ENCODE data around the gene MATR3.

The MATR3 gene

DNA sequence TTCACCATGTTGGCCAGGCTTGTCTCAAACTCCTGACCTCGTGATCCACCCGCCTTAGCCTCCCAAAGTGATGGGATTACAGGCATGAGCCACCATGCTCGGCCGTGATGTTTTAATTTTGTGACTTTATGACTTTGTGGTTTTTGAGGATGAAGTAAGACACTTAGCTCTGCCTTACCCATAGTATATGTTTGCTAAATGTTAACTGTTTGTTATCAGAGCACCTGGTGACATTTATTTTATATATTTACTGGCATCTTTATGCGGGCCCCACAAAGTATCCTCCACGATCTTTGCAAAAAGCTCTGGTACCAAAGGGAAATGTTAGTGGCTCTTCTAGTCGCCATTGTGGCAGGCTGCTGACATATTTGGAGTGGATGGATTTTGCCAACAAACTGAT lies 82.8 kb downstream of the MATR3 start:
- TF ChIP-seq, protein P1, sequence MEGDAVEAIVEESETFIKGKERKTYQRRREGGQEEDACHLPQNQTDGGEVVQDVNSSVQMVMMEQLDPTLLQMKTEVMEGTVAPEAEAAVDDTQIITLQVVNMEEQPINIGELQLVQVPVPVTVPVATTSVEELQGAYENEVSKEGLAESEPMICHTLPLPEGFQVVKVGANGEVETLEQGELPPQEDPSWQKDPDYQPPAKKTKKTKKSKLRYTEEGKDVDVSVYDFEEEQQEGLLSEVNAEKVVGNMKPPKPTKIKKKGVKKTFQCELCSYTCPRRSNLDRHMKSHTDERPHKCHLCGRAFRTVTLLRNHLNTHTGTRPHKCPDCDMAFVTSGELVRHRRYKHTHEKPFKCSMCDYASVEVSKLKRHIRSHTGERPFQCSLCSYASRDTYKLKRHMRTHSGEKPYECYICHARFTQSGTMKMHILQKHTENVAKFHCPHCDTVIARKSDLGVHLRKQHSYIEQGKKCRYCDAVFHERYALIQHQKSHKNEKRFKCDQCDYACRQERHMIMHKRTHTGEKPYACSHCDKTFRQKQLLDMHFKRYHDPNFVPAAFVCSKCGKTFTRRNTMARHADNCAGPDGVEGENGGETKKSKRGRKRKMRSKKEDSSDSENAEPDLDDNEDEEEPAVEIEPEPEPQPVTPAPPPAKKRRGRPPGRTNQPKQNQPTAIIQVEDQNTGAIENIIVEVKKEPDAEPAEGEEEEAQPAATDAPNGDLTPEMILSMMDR (IDR thresholded peaks at IDR 0.05; ENCODE audit: low read depth, low read length) = no peak
- no peak for DNase-seq (ENCODE audit: low read depth in 2 of 2)
- no peak overlapping the region for H3K4me3 ChIP-seq (replicated peaks in 1 of 2; ENCODE audit: low read depth in 2 of 2, low read length in 2 of 2)

DNA sequence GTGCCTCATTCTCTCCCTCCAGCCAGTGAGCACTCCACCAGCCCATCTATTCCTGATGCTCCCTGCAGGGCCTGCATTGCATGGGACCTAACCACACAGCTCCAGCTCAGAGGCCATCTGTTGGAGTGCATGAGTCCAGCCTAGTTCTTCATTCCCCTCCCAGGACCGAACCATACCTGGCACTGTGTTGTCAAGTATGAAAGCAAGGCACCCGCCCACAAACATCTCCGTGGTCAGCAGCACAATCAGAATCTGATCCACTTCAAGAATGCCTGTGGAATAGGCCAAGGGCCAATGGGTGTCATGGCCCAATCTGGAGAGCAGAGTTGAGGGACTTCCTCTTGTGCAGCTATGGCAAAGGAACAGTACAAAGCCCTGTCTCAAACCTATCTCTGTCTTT lies 83.7 kb downstream of the MATR3 start:
- no peak for DNase-seq (ENCODE audit: low read depth in 2 of 2)
- no peak overlapping the region for H3K4me3 ChIP-seq (replicated peaks in 1 of 2; ENCODE audit: low read depth in 2 of 2, low read length in 2 of 2)
- TF ChIP-seq, protein P1 (IDR thresholded peaks at IDR 0.05; ENCODE audit: low read depth, low read length) = no peak

DNA sequence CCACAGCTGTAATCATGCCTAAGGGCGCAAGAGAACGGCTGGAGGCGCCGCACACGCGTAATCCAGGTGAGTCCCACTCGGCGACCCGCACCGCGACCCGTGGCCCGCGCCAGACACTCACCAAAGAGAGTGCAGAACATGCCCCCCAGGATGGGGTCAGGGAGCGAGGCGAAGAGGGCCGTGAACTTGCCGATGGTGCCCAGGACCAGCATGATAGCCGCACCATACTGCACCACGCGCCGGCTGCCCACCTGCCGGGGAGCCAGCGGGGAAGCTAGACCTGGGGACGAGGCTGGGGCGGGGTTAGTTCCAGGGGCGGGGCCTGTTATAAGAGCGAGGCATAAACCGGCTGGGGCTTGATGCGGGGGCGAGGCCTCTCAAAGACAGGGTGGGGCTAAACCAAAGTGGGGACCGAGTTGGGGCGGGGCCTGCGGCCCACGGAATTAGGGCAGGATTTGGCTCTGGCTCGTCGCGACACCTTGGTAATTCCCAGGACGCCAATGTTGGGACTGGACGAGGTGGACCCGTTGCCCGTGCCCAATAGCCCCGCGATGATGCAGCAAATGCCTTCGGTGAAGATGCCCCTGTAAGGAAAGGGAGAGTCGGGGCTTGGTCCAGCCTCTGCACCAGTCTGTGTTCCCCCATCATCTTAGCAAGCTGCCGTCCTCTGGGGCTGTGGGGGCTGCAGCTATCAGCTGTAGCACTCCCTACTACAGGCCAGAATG lies 84.7 kb downstream of the MATR3 start:
- no peak for DNase-seq (ENCODE audit: low read depth in 2 of 2)
- H3K4me3 ChIP-seq (replicated peaks in 1 of 2; ENCODE audit: low read depth in 2 of 2, low read length in 2 of 2) = no peak overlapping the region
- TF ChIP-seq, protein P1 (IDR thresholded peaks at IDR 0.05; ENCODE audit: low read depth, low read length) = no peak

DNA sequence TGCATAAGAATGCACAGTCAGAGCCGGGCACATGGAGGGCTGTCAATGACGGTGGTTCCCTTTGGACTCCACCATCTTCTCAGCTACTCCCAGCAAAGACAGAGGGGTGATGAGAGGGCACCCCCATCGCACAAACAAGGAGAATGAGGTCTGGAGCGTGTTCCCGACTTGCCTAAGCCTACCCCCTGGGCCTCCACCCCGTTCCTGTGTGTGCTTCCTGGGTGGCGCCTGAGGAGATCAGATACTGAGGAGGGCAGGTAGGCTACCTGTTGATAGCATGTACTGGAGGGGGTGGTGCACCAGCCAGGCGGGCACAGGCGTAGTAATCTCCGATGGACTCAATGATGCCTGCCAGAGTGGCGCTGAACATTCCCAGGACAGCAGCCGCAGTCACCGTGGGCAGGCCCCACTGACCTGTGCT lies 85.4 kb downstream of the MATR3 start:
- DNase-seq (ENCODE audit: low read depth in 2 of 2) = no peak
- no peak overlapping the region for H3K4me3 ChIP-seq (replicated peaks in 1 of 2; ENCODE audit: low read depth in 2 of 2, low read length in 2 of 2)
- TF ChIP-seq, protein P1 (IDR thresholded peaks at IDR 0.05; ENCODE audit: low read depth, low read length) = no peak

DNA sequence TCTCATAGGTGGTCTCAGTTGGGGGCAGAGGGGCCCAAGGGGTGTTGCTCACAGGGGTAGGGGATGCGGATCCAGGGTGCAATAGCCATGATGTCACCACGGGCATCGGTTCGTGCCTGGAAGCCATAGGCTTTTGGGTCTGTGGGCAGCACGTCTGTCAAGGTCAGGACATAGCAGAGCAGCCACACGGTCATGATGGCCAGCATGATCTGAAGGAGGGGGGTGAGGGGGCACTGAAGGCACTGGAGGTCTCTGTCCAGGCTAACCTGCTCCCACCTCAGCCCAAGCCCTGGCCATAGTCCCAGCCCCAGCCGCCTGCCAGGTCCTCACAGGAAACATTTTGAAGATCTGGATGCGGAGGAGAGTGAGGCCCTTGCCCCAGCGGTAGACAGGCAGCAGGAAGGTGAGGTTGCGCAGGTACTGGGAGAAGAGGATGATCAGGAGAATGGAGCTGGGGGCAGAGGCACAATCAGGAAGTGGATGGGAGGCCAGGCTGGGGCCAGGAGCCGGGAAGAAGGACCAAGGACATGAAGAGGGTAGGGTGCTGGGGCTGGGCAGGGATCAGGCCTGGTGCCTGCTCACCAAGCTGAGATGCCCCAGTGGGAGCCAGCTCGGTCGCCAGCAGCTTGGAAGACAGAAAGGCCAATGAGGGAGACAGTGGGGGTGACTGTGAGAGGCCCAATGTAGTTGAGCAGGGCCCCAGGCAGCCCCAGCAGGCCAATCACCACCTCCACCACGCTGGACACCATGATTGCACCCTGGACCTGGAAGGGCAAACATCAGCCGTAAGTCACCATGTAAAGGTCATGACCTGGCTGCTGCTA lies 86.3 kb downstream of the MATR3 start:
- TF ChIP-seq, protein P1 (IDR thresholded peaks at IDR 0.05; ENCODE audit: low read depth, low read length) = no peak
- no peak for DNase-seq (ENCODE audit: low read depth in 2 of 2)
- H3K4me3 ChIP-seq (replicated peaks in 1 of 2; ENCODE audit: low read depth in 2 of 2, low read length in 2 of 2) = no peak overlapping the region

All from cardiac fibroblast (primary cell).